Stimulated activated CD8-positive, alpha-beta memory T cell treated with anti-CD3 and anti-CD28 coated beads, Interleukin-7, amount 100 ng/mL, for 24 hours (primary cell): ENCODE data around the gene NOG.

Experiments used
- DNase-seq: peaks from one replicate; pipeline ENCODE4 v3.0.0-alpha.2; 2020; ENCODE audit warnings: low read depth

Gene NOG

GRCh38 chr17:56593646-56594319 is at the start of gene NOG:
Gene NOG (plus strand): TSS chr17:56593699. CDS start chr17:56594224, 525 bp downstream.
- no peak for DNase-seq

- DNase-seq, result no peak
Measured at GRCh38 chr17:56545106-56545505, 48.4 kb upstream of the NOG start.

GRCh38 chr17:56545930-56546329 is 47.6 kb upstream of the NOG start:
- no peak for DNase-seq

- no peak for DNase-seq
Measured at GRCh38 chr17:56548661-56549060, 44.8 kb upstream of the NOG start.

- no peak for DNase-seq
Measured at GRCh38 chr17:56549501-56549900, 44.0 kb upstream of the NOG start.

GRCh38 chr17:56557682-56558081 is 35.8 kb upstream of the NOG start:
- no peak for DNase-seq

GRCh38 chr17:56558088-56558487 is 35.4 kb upstream of the NOG start:
- DNase-seq, result no peak

GRCh38 chr17:56570199-56570598 is 23.3 kb upstream of the NOG start:
- no peak for DNase-seq

- DNase-seq, result no peak
Measured at GRCh38 chr17:56571456-56571855, 22.0 kb upstream of the NOG start.

GRCh38 chr17:56577190-56577842 is 16.2 kb upstream of the NOG start:
- no peak for DNase-seq

GRCh38 chr17:56577843-56578204 is 15.7 kb upstream of the NOG start:
- DNase-seq, result no peak

- DNase-seq, result no peak
Measured at GRCh38 chr17:56581635-56582627, 11.6 kb upstream of the NOG start.

- no peak for DNase-seq
Measured at GRCh38 chr17:56583772-56584171, 9.7 kb upstream of the NOG start.

- no peak for DNase-seq
Measured at GRCh38 chr17:56587298-56587697, 6.2 kb upstream of the NOG start.

- DNase-seq, result peak; percentile 50
Measured at GRCh38 chr17:56592487-56593085, 913 bp upstream of the NOG start.

GRCh38 chr17:56593086-56593645 is 333 bp upstream of the NOG start:
- no peak for DNase-seq

- DNase-seq, result no peak
Measured at GRCh38 chr17:56594320-56595107, 1.0 kb downstream of the NOG start.

GRCh38 chr17:56595108-56595418 is 1.6 kb downstream of the NOG start:
- no peak for DNase-seq

GRCh38 chr17:56595831-56596690 is 2.6 kb downstream of the NOG start:
- no peak for DNase-seq
